Smooth muscle cell (in vitro differentiated cells): ENCODE results near the gene ANGPTL8. TPM values are rescaled to one million over a fixed set of nuclear protein-coding genes. Genes with fewer than 3 reads are reported as not detected.

ENCODE experiments used
- DNase-seq: peaks from one replicate; lab custom pipeline; 2025; ENCODE audit not compliant: unreplicated experiment; lab: John Stamatoyannopoulos, UW
- H2AFZ ChIP-seq: fragments of 200-600 bp; sonication (generic); 2 replicates; pipeline ENCODE4 v1.6.0; 2016; ENCODE audit warnings: antibody characterized with exemption, low read depth, mild to moderate bottlenecking
- H3F3A ChIP-seq: fragments of 200-600 bp; sonication (generic); 2 replicates; pipeline ENCODE4 v1.6.0; 2017; ENCODE audit warnings: antibody characterized with exemption, low read depth
- H3K27ac ChIP-seq: fragments of 200-600 bp; sonication (generic); 2 replicates; pipeline ENCODE4 v1.5.1; 2016; ENCODE audit warnings: low read depth, mild to moderate bottlenecking
- H3K27me3 ChIP-seq: fragments of 200-600 bp; sonication (generic); 2 replicates; pipeline ENCODE4 v1.6.1; 2016; ENCODE audit warnings: low read depth, mild to moderate bottlenecking
- H3K36me3 ChIP-seq: fragments of 200-600 bp; sonication (generic); 2 replicates; pipeline ENCODE4 v1.5.1; 2016; ENCODE audit warnings: low read depth
- H3K4me1 ChIP-seq: fragments of 200-600 bp; sonication (generic); 2 replicates; pipeline ENCODE4 v1.5.1; 2016; ENCODE audit warnings: low read depth
- H3K4me2 ChIP-seq: fragments of 200-600 bp; sonication (generic); 2 replicates; pipeline ENCODE4 v1.6.0; 2016; ENCODE audit warnings: mild to moderate bottlenecking
- H3K4me3 ChIP-seq: fragments of 200-600 bp; sonication (generic); 2 replicates; pipeline ENCODE4 v1.5.1; 2016; ENCODE audit warnings: mild to moderate bottlenecking
- H3K79me2 ChIP-seq: fragments of 200-600 bp; sonication (generic); 2 replicates; pipeline ENCODE4 v1.6.0; 2016; ENCODE audit warnings: low read depth, mild to moderate bottlenecking
- H3K9ac ChIP-seq: fragments of 200-600 bp; sonication (generic); 2 replicates; pipeline ENCODE4 v1.6.0; 2016; ENCODE audit warnings: low read depth
- H3K9me3 ChIP-seq: fragments of 200-600 bp; sonication (generic); replicated peaks from 2 replicates; pipeline ENCODE4 v1.5.1; 2016; ENCODE audit warnings: low read depth
- H4K20me1 ChIP-seq: fragments of 200-600 bp; sonication (generic); 2 replicates; pipeline ENCODE4 v1.6.0; 2016; ENCODE audit warnings: low read depth
- CTCF ChIP-seq: fragments of 200-600 bp; sonication (generic); IDR thresholded peaks from 2 replicates; pipeline ENCODE4 v1.5.1; 2017; ENCODE audit warnings: borderline replicate concordance, mild to moderate bottlenecking, antibody characterized with exemption; ENCODE audit not compliant: insufficient read depth, poor library complexity, severe bottlenecking
- WGBS: methylation state at CpG from one replicate; pipeline ENCODE4 v1.1.7; 2016; ENCODE audit warnings: low lambda C conversion rate; 5-methylcytosine and 5-hydroxymethylcytosine counted together
- polyA plus RNA-seq: library from polyadenylated mRNA; unstranded; fragments of >200 nt; fragmentation: Nextera tagmentation; extraction: Ambion mirVana; gene quantifications from 2 replicates; pipeline ENCODE4 v1.2.1, GENCODE V29; 2016
- total RNA-seq: library from RNA; depleted of rRNA; stranded (reverse); fragments of >200 nt; gene quantifications from 2 replicates; pipeline ENCODE4 v1.2.3, GENCODE V29; 2014

ANGPTL8 gene
- total and polyA plus RNA-seq, 2 experiments from 2014 or later: 0.54 to 0.80 TPM

GRCh38 chr19:11240008-11240444 lies 607 bp downstream of the ANGPTL8 start:
- no peak for TF ChIP-seq CTCF

GRCh38 chr19:11242025-11242424 lies 2.6 kb downstream of the ANGPTL8 start:
- Histone ChIP-seq H3K27me3 (no peaks in the 10 kb centered on the region), H3K4me1 (no peaks in the 10 kb centered on the region), H3K79me2 (no peaks in the 10 kb centered on the region), H3K36me3 (no peaks in the 10 kb centered on the region), H3K9me3 (no peaks in the 10 kb centered on the region), H2AFZ (no peak overlapping the region), H3K27ac (no peak overlapping the region), H3K9ac (no peak overlapping the region), H3K4me3 (no peak overlapping the region), H3K4me2 (no peak overlapping the region), H4K20me1 (no peaks in the 10 kb centered on the region), H3F3A (no peaks in the 10 kb centered on the region)
- no peak for TF ChIP-seq CTCF
- DNase-seq: no peak
- 96% methylated on average over 11 of the region's 11 CpGs for WGBS

More at GRCh38 chr19:11240008-11240444, 607 bp downstream of the ANGPTL8 start:
- H3F3A ChIP-seq: no peaks in the 10 kb centered on the region
- DNase-seq: no peak
- no peaks in the 10 kb centered on the region for H3K9me3 ChIP-seq
- H3K4me1 ChIP-seq: no peaks in the 10 kb centered on the region
- H4K20me1 ChIP-seq: no peaks in the 10 kb centered on the region
- no peaks in the 10 kb centered on the region for H3K27me3 ChIP-seq
- no peak overlapping the region for H3K9ac ChIP-seq
- no peak overlapping the region for H2AFZ ChIP-seq
- no peak overlapping the region for H3K27ac ChIP-seq
- H3K36me3 ChIP-seq: no peaks in the 10 kb centered on the region
- H3K79me2 ChIP-seq: no peaks in the 10 kb centered on the region
- H3K4me2 ChIP-seq: no peak overlapping the region
- no peak overlapping the region for H3K4me3 ChIP-seq
- over 99% methylated on average over 8 of the region's 8 CpGs for WGBS

GRCh38 chr19:11242864-11243797 lies 3.7 kb downstream of the ANGPTL8 start:
- peak; percentile 59 for DNase-seq
- Histone ChIP-seq H3K27me3 (no peaks in the 10 kb centered on the region), H3F3A (no peaks in the 10 kb centered on the region), H3K9me3 (no peaks in the 10 kb centered on the region), H3K4me2 (peak overlapping the region; percentile 54), H2AFZ (no peak overlapping the region), H4K20me1 (no peaks in the 10 kb centered on the region), H3K4me3 (no peak overlapping the region), H3K4me1 (no peaks in the 10 kb centered on the region), H3K79me2 (no peaks in the 10 kb centered on the region), H3K9ac (no peak overlapping the region), H3K36me3 (no peaks in the 10 kb centered on the region), H3K27ac (no peak overlapping the region)
- WGBS: 59% methylated on average over 34 of the region's 48 CpGs
- peak; percentile 71 for TF ChIP-seq CTCF
